Esophagus squamous epithelium (tissue), 5 donors: Measurements from ENCODE around the gene CD4. TPM values are rescaled to one million over a fixed set of nuclear protein-coding genes. Genes with fewer than 3 reads are reported as not detected.
A peak's percentile ranks its signal among the peaks of the same experiment; 100 is the strongest.

Source experiments
- DNase-seq: peaks from one replicate; lab custom pipeline; 2025; lab: John Stamatoyannopoulos, UW
- H3K27ac ChIP-seq, 4 donors: fragments of 200-600 bp; sonication (generic); one replicate each; pipeline ENCODE4 v1.5.1; 2016 to 2019; ENCODE audit warnings: mild to moderate bottlenecking in 1 of 4
- H3K27me3 ChIP-seq, 4 donors: fragments of 200-600 bp; sonication (generic); 1 replicate in 3 of 4; 2 replicates in 1 of 4; pipeline versions ENCODE4 v1.5.1 to v1.6.0; 2017 to 2021; ENCODE audit warnings: antibody characterized with exemption in 1 of 4
- H3K36me3 ChIP-seq, 3 donors: fragments of 200-600 bp; sonication (generic); one replicate each; pipeline ENCODE4 v1.5.1; 2016 to 2019
- H3K4me1 ChIP-seq, 3 donors: fragments of 200-600 bp; sonication (generic); one replicate each; pipeline ENCODE4 v1.5.1; 2017 to 2019
- H3K4me3 ChIP-seq, 4 donors: fragments of 200-600 bp; sonication (generic); 1 replicate in 3 of 4; 2 replicates in 1 of 4; pipeline ENCODE4 v1.5.1; 2016 to 2019; ENCODE audit warnings: mild to moderate bottlenecking in 2 of 4, moderate library complexity in 1 of 4
- H3K9me3 ChIP-seq, 3 donors: fragments of 200-600 bp; sonication (generic); one replicate each; pipeline ENCODE4 v1.5.1; 2016 to 2019
- POLR2A ChIP-seq, 4 donors: fragments of 450-650 bp; IDR thresholded peaks; one replicate each; pipeline ENCODE4 v1.6.1; 2017; ENCODE audit warnings: antibody characterized with exemption in 4 of 4, mild to moderate bottlenecking in 4 of 4, moderate library complexity in 3 of 4
- WGBS, 2 donors: methylation state at CpG; one replicate each; pipeline ENCODE4 v1.1.5; 2018; 5-methylcytosine and 5-hydroxymethylcytosine counted together
- intact Hi-C: fragments of 100-400 bp; cut with DNase I; formaldehyde crosslinking; loops from one replicate; pipeline ENCODE4 v1.15.0; 2022
- total RNA-seq, 4 donors: library from RNA; depleted of rRNA; stranded (reverse); fragments of >200 nt; gene quantifications; one replicate each; pipeline ENCODE4 v1.1.0, GENCODE V29; 2016
- TF ChIP-seq, protein P1 (sequence below), 6 experiments: fragments of 450-650 bp in 4 of 6; fragments of 200-600 bp in 2 of 6; sonication (generic) in 2 of 6; IDR thresholded peaks; one replicate each; pipeline ENCODE4 v1.5.1; 2016 to 2019; ENCODE audit warnings: antibody characterized with exemption in 6 of 6, mild to moderate bottlenecking in 4 of 6, moderate library complexity in 4 of 6
- donor health status: DM: yes; HTN: yes; CAD: no.

CD4 gene
- total RNA-seq, 4 donors from 2014 or later, result 1.2 to 11.8 (median 5.0) TPM

DNA sequence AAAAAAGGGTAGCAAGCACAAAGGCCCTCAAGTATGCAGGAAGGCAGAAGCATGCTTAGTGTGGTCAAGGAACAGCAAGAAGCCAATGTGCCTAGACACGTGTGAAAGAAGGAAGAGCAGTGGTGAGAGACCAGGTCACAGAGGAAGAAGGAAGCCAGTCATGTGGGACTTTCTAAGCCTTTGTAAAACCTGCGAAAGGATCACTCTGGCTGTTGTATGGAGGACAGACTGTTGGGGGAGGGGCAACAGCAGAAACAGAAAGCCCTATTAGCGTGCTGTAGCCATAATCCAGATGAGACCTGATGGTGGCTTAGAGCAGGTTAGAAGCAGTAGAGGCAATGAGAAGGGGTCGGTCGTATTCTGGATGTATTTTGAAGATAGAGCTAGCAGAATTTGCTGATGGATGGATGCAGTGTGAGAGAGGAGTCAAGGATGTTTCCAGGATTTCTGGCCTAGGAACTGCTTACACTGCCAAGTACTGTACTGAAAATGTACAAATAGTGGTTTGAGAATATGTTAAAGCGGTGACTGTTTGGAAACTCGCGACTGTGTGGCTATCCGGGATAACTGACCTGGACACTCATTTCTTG, 30.7 kb upstream of the CD4 start:
- Histone ChIP-seq H3K4me1 (peaks cover 5 to 20% (median 8%) of the 10 kb centered on the region in 3 donors), H3K27me3 (no peaks in the 10 kb centered on the region), H3K27ac (no peak overlapping the region), H3K36me3 (no peaks in the 10 kb centered on the region), H3K9me3 (no peaks in the 10 kb centered on the region), H3K4me3 (no peak overlapping the region)
- WGBS, 2 donors, result 81 to 88% methylated on average over 9 of the region's 9 CpGs
- no peak for TF ChIP-seq POLR2A (IDR thresholded peaks at IDR 0.05)
- TF ChIP-seq, protein P1, sequence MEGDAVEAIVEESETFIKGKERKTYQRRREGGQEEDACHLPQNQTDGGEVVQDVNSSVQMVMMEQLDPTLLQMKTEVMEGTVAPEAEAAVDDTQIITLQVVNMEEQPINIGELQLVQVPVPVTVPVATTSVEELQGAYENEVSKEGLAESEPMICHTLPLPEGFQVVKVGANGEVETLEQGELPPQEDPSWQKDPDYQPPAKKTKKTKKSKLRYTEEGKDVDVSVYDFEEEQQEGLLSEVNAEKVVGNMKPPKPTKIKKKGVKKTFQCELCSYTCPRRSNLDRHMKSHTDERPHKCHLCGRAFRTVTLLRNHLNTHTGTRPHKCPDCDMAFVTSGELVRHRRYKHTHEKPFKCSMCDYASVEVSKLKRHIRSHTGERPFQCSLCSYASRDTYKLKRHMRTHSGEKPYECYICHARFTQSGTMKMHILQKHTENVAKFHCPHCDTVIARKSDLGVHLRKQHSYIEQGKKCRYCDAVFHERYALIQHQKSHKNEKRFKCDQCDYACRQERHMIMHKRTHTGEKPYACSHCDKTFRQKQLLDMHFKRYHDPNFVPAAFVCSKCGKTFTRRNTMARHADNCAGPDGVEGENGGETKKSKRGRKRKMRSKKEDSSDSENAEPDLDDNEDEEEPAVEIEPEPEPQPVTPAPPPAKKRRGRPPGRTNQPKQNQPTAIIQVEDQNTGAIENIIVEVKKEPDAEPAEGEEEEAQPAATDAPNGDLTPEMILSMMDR (IDR thresholded peaks at IDR 0.05), result no peak
- no peak for DNase-seq
- intact Hi-C loops, result no loop called here

DNA sequence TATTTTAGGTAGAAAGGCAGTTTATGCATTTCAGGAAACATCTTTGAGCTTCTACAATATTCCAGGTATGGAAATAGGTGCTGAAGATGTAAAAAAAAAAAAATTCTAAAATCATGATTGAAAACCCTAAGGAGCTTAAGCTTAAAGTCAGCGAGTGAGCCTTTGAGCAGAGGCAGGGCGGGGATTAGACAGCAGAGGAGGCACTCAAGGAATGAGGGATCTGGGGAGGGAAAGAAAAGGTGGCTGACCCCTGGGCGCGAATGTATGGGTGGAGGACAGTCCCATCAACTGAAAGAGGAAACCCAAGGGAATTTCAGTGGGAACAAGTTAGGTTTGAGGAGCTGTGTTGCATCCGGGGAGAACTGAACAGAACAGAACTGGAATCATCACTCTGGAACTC, 29.6 kb upstream of the CD4 start:
- 90 to 94% methylated on average over 5 of the region's 5 CpGs for WGBS, 2 donors
- H3K9me3 ChIP-seq, result no peaks in the 10 kb centered on the region
- H3K4me1 ChIP-seq, result peaks cover 7 to 23% (median 10%) of the 10 kb centered on the region in 3 donors
- H3K27me3 ChIP-seq, result no peaks in the 10 kb centered on the region
- H3K4me3 ChIP-seq, result no peak overlapping the region
- TF ChIP-seq POLR2A (IDR thresholded peaks at IDR 0.05), result no peak
- TF ChIP-seq, protein P1 (IDR thresholded peaks at IDR 0.05), result no peak
- DNase-seq, result no peak
- H3K36me3 ChIP-seq, result no peaks in the 10 kb centered on the region
- no peak overlapping the region for H3K27ac ChIP-seq
- intact Hi-C loops, result no loop called here

DNA sequence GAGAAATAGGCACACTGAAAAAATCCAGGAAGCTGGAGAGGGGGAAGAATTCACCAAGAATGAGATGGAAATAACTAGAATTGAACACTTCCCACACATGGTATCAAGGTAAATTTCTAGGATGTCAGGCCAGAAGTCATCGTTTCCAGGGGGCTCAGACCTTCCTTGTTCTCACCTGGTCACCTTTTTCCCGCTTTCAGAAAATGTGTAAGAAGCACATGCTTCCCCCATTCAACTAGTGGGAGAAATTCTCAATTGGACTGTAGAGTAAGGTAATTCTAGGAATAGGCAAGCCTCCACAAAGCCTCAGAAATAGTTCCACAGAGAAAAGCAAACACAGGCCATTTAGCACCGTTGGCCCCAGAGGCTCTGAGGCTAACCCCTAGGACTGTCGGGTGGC, 25.9 kb upstream of the CD4 start:
- Histone ChIP-seq H3K36me3 (no peaks in the 10 kb centered on the region), H3K9me3 (no peaks in the 10 kb centered on the region), H3K27ac (peak overlapping the region; percentile 95 to 99 (median 98)), H3K4me3 (peak overlapping the region; percentile 15 to 85 (median 66)), H3K27me3 (no peaks in the 10 kb centered on the region), H3K4me1 (peaks cover 21 to 49% (median 27%) of the 10 kb centered on the region in 3 donors)
- no peak for TF ChIP-seq POLR2A (IDR thresholded peaks at IDR 0.05)
- TF ChIP-seq, protein P1 (IDR thresholded peaks at IDR 0.05), result no peak
- intact Hi-C loops, result no loop called here
- no peak for DNase-seq
- 38 to 46% methylated on average over 4 of the region's 4 CpGs for WGBS, 2 donors

DNA sequence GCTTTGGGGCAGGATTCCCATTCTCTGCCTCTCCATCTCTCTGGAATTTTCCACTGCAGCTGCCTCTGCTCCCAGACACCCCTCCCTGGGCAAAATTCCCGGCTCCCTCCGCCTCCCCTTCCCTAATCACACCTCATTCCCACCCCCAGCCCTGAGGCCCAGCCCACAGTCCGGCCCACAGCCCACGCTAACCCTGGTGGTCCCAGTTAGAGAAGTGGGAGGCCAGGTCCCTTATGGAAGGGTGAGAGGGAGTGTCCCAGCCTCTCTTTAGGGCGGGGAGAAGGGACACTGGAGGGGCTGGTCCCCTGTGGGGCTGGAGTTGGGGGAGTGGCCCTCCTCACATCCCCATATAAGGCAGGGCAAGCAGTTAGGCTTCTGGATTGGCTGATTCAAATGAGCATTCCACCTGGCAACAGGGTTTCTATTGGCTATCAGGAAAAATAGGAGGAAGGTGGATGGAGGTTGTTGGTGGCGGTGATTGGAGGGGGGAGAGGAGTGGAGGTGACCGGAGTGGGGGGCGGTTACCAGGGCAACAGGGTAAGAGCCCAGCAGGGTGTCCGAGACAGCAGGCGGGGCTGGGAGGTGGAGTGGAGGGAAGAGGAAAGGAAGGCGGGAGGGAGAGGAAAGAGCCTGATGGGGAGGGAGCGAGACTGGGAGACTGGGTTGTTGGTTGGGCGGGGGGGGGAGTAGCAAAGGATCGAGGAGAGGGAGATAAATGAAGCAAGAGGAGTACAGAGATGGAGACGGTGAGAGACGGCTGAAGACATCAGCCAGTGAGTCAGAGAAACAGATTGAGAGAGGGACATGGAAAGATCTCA, 25.1 kb upstream of the CD4 start:
- Histone ChIP-seq H3K4me3 (peak overlapping the region; percentile 15 to 85 (median 66)), H3K27me3 (no peaks in the 10 kb centered on the region), H3K36me3 (no peaks in the 10 kb centered on the region), H3K4me1 (peaks cover 29 to 57% (median 36%) of the 10 kb centered on the region in 3 donors), H3K9me3 (no peaks in the 10 kb centered on the region), H3K27ac (peak overlapping the region; percentile 95 to 99 (median 98))
- 1 to 6% methylated on average over 9 to 13 of the region's 16 CpGs for WGBS, 2 donors
- peak in 1 of 4 donors; percentile 5 for TF ChIP-seq POLR2A (IDR thresholded peaks at IDR 0.05)
- TF ChIP-seq, protein P1 (IDR thresholded peaks at IDR 0.05), result no peak
- intact Hi-C loops, result no loop called here
- no peak for DNase-seq
